Upper lobe of left lung (tissue), 4 donors: ENCODE results near the gene SETBP1.

Experiments used
- EP300 ChIP-seq, 4 donors: sonication (generic); formaldehyde crosslinking; IDR thresholded peaks; one replicate each; pipeline ENCODE4 v1.5.1; 2017; ENCODE audit warnings: antibody characterized with exemption in 4 of 4, control low read depth in 2 of 4
- POLR2A ChIP-seq, 4 donors: fragments of 450-650 bp; IDR thresholded peaks; one replicate each; pipeline ENCODE4 v1.5.1; 2016 to 2017; ENCODE audit warnings: antibody characterized with exemption in 4 of 4, mild to moderate bottlenecking in 2 of 4
- TF ChIP-seq, protein P1 (sequence below), 6 experiments: fragments of 450-650 bp in 4 of 6; fragments of 200-600 bp in 2 of 6; sonication (generic) in 2 of 6; IDR thresholded peaks; one replicate each; pipeline ENCODE4 v1.5.1; 2016 to 2019; ENCODE audit warnings: antibody characterized with exemption in 6 of 6

DNA sequence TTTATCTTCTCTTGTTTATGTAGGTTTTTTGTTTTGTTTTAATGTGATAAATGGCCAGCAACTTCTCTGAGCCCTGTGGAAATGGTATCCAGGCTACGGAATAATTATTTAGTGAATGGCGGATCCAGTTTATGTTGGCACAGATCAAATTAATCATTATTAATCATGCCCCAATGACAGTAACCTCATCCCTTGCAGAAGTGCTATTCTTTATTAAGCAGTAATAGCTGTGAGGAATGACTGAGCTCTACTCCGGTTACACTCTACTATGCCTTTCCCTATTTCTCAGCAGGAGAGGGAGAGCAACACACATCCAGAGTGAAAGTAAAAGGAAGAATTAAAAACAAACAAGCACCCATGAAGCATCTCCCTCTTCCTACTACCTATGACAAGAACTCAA, 84.8 kb downstream of the SETBP1 start:
- no peak for TF ChIP-seq POLR2A (IDR thresholded peaks at IDR 0.05)
- TF ChIP-seq, protein P1, sequence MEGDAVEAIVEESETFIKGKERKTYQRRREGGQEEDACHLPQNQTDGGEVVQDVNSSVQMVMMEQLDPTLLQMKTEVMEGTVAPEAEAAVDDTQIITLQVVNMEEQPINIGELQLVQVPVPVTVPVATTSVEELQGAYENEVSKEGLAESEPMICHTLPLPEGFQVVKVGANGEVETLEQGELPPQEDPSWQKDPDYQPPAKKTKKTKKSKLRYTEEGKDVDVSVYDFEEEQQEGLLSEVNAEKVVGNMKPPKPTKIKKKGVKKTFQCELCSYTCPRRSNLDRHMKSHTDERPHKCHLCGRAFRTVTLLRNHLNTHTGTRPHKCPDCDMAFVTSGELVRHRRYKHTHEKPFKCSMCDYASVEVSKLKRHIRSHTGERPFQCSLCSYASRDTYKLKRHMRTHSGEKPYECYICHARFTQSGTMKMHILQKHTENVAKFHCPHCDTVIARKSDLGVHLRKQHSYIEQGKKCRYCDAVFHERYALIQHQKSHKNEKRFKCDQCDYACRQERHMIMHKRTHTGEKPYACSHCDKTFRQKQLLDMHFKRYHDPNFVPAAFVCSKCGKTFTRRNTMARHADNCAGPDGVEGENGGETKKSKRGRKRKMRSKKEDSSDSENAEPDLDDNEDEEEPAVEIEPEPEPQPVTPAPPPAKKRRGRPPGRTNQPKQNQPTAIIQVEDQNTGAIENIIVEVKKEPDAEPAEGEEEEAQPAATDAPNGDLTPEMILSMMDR (IDR thresholded peaks at IDR 0.05) = no peak
- no peak for TF ChIP-seq EP300 (IDR thresholded peaks at IDR 0.05)
